HG03045 (cell line): ENCODE measurements around the gene HIF3A.
"Not testable (repeated sequence)": the region's sequence is repeated elsewhere in the genome, so short reads cannot be mapped to it uniquely, and the experiment has no call there.

ENCODE experiments used
- ATAC-seq: cut with Tn5 transposase; IDR thresholded peaks from one replicate; pipeline ENCODE4 v1.9.1; 2021; ENCODE audit warnings: mild to moderate bottlenecking, moderate library complexity; ENCODE audit not compliant: unreplicated experiment

The HIF3A gene

DNA sequence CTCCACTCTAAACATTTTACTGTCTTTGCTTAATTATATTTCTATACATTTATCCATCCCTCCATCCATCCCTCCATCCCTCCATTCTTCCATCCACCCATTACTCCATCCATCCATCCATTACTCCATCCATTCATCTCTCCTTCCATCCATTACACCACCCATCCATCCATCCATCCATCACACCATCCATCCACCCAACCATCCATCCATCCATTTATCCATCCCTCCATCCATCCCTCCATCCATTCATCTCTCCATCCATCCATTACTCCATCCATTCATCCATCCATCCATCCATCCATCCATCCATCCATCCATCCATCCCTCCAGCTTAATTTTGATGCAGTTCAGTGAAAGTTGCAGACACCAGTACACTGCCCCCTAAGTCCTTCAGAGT is 5.0 kb upstream of the HIF3A start:
- ATAC-seq, result no peak

DNA sequence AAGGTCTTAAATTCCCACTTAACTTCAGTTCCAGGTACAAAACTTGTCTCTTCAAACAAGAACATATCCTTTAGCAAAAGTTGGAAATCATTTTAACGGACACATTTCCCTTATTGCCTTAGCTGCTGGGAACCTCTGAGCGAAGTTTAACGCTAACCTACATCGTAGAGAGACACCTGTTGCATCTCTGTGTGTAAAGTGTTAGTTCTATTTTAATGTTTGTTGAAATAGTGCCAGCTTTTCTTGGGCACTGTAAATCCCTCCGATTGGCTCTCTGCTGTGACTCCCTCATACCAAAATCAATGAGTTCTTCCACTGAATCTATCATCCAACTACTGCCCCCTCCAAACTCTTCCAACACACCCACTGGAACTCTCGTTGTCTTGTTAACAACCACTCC is 2.3 kb upstream of the HIF3A start:
- no peak for ATAC-seq

DNA sequence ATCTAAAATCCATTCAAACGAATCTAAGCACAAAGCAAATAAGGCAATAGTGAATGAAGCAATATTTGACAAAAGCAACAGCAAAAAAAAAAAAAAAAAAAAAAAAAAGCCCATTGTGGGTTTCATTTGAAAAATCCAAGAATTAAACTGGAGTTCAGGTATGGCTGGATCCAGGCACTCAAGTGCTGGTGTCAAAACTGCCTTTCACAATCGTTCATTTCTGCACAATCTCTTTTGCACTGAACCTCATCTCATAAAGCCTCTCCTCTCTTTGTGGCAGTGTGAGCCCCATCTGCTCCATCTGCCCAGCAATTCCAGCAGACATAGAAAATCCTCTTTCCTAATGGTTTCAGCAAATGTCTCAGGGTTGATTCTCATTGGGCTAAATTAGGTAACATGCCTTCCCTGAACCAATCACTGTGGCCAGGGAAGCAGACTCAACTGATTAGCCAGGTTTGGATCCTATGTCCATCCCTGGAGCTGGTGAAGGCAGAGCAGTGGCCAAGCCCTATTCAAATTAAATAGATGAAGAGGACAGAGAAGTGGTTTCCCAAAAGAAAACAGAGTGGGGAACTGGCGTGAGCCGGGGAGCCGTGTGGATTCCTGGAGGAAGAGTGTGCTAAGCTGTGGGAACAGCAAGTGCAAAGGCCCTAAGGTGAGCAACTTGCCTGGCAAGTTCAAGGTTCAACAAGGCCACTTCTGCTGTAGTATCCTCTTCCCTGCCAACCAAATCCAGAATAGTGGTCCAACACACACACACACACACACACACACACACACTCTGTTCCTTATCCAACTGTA is 1.2 kb upstream of the HIF3A start:
- no peak for ATAC-seq

DNA sequence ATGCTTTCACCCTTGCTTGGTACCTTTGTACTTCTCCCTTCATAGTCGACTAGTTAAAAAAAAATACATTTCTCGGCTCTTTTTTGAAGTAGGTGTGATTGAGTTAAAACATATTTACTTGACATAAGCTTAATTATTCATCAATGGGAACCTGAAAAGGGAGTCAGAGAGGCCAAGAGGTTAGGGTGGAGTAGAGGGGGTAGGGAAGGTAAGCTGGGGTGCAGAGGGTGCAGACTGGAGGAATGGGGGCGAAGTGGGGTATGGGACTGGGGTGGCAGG is 701 bp upstream of the HIF3A start:
- ATAC-seq, result no peak

DNA sequence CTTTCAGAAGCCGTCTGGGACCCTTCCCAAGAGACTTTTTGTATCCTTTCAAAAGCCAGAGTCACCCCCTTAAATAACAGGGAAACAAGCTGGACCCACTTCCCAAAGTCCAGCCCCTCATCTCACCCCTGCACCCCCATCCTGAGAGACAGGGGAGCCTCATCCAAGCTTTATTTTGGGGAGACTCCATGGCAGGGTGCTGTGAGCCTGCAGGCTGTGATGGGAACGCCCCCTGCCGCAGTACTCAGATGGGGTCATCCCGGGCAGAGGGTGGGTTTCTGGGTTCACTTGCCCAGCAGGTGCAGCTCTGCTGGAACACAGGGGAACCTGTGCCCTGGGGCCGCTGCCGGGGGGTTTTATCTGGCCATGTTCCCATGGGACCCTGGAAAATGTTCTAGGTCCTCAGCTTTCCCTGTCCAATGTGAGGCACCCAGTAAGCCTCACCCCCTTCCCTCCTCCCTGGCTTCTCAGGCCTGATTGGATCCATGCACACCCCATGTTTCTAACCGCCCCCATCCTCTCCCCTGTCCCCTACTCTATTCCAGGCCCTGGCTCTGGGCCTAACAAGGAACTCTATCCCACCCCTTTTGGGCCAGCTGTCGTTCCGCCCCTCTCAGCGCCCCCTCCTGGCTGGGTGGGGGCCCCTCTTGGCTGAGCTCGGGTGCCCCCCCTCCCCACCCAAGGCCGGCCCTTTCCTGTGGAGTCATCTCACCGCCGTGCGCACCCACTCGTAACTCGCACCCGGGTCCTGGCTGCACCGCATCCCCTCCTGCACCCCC is 1.0 kb downstream of the HIF3A start:
- ATAC-seq, result no peak

DNA sequence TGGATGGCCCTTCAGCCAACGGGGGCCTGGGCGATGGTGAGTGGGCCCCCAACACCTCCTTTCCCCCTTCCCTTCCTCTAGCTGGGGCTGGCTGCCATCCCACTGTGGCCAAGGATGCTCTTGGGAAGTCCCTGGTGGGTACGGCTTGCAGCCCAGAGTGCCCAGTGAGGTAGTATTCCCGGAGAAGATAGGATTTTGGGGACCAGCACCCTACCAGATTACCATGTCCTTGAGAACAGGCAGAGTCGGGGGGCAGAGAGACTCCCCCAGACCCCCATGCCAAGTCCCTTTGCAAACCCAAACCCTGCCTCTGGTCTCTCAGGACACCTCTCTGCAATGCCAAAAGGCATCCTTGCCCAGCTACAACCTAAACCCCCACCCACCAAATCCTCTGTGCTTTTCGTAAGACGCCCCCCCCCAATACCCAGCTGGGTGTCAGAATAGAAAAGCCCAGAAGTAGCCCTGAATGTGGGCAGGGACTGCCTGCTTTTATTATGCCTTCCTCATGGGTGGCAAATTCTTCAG is 1.7 kb downstream of the HIF3A start:
- ATAC-seq, result no peak

DNA sequence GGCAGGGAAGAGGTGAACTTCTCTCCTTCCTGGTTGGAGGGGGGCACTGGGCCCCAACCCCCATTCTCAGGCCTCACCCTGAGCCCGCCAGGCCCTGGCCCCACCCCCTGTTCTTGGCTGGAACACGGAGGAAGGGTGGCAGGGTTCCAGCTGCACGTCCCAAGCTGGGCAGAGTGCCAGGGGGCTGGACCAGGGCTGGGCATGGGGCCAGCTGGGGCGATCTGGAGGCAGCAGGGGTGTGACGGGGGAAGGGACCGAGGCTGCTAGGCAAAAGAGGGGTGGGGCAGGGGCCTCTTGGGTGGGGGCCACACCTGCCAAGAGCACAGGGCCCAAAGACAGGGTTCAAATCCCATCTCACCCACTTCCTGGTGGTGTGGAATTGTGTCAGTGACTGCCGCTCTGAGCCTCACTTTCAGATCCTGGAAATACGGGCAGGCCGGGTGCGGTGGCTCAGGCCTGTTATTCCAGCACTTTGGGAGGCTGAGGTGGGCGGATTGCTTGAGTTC is 2.2 kb downstream of the HIF3A start:
- ATAC-seq, result no peak

DNA sequence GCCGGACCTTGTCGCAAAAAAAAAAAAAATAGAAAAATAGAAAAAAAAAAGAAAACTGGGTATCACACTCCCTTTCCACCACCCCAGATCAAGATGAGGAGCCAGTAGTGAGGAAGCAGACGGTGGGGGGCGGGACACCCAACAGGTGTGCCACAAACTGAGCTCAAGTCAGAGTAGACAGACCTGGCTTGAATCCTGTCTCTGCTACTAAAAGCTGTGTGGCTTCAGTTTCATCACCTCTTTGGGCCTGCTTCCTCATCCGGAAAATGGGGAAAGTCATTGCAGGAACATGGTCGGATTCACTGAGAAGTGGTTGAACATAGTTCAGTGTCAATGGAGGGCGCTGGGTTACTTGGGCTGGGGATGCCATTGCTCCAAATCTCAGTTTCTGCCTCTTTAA is 2.9 kb downstream of the HIF3A start:
- no peak for ATAC-seq

DNA sequence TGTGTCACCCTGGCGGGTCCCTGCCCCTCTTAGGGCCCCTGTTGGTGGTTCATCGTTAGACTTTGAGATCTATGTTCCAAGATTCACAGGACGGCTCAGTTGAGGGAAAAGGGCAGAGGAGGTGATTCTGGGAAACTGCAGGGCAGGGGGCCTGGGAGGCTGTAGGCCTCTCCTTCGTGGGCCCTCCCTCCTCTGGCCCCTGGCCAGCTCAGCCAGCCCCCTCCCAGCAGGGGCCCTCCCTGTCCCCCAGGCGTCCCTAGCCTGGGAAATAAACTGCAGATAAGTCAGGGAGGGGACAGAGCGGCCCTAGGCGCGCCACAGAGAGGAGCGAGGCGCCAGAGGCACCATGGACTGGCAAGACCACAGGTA is 6.5 kb downstream of the HIF3A start:
- ATAC-seq, result no peak

DNA sequence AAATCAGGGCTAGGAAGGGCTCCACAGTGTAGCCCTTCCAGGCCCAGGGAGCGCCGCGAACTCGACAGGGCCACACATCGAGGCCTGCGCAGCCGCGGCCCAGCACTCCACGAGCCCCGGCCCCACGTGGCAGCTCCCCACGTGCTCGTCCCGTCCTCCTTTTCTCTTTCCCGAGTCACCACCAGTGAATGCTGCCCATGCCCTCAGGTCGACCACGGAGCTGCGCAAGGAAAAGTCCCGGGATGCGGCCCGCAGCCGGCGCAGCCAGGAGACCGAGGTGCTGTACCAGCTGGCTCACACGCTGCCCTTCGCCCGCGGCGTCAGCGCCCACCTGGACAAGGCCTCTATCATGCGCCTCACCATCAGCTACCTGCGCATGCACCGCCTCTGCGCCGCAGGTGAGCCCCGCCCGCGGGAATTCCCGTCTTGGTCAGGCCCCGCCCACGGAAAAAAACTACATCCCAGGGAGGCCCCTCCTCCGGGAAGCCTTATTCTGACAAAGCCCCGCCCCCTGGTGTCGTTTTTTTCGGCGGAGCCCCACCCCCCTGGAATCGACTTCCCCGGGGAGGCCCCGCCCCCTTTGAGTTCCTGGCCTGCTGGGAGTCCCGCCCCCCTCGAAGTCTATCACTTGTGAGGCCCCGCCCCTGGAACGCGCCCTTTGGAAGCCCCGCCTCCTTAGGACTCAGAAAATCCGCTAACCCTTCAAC is 7.0 kb downstream of the HIF3A start:
- no peak for ATAC-seq

DNA sequence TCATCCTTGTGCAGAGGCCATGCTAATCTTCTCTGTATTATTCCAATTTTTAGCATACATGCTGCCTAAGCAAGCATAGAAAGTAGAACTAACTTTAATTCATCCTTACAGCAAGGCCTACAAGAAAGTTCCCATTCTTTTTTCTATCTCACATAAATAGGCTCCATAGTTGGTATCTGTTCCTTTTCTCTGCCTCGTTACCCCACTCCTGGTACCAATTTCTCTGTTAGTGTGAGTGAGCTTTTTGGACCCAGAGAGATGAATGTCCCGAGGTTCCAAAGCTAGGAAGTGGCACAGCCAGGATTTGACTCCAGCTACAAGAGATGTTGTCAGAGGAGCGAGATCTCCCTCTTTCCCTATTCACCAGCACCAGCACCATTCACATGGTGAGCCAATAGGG is 9.7 kb downstream of the HIF3A start:
- ATAC-seq, result no peak

DNA sequence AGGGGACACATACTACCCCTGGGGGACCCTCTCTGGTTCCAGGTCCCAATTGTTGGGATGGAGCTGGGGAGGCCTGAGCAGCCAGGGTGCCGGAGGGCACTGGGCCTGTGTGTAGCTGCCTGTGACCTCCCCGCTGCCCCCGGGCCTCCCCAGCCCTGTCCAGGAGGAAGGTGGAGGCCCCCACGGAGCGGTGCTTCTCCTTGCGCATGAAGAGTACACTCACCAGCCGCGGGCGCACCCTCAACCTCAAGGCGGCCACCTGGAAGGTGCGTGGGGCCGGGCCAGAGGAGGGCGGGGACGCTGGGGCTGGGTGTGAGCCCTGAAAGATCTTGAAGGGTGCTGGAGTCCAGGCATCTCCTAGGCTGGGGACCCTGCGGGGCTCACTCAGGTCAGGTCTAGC is 11.7 kb downstream of the HIF3A start:
- no peak for ATAC-seq

DNA sequence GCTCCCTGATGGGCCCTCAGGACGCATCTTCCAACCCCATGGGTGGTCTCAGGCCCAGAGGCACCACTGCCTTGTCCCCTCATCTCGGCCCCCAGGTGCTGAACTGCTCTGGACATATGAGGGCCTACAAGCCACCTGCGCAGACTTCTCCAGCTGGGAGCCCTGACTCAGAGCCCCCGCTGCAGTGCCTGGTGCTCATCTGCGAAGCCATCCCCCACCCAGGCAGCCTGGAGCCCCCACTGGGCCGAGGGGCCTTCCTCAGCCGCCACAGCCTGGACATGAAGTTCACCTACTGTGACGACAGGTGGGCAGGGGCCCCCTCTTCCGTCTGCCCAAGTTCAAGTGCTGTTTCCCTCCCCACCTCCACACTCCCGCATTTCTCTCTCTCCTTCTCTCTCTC is 12.2 kb downstream of the HIF3A start:
- ATAC-seq, result no peak

DNA sequence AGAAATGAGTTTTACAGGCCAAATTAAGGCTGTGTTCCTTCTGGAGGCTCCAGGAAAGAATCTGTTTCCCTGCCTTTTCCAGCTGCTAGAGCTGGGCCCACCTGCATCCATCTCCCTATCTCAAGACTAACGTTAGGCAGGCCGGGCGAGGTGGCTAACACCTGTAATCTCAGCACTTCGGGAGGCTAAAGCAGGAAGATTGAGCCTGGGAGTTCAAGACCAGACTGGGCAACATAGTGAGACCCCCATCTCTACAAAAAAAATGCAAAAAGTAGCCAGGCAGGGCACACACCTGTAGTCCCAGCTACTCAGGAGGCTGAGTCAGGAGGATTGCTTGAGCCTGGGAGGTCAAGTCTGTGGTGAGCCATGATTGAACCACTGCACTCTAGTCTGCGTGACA is 14.6 kb downstream of the HIF3A start:
- no peak for ATAC-seq

DNA sequence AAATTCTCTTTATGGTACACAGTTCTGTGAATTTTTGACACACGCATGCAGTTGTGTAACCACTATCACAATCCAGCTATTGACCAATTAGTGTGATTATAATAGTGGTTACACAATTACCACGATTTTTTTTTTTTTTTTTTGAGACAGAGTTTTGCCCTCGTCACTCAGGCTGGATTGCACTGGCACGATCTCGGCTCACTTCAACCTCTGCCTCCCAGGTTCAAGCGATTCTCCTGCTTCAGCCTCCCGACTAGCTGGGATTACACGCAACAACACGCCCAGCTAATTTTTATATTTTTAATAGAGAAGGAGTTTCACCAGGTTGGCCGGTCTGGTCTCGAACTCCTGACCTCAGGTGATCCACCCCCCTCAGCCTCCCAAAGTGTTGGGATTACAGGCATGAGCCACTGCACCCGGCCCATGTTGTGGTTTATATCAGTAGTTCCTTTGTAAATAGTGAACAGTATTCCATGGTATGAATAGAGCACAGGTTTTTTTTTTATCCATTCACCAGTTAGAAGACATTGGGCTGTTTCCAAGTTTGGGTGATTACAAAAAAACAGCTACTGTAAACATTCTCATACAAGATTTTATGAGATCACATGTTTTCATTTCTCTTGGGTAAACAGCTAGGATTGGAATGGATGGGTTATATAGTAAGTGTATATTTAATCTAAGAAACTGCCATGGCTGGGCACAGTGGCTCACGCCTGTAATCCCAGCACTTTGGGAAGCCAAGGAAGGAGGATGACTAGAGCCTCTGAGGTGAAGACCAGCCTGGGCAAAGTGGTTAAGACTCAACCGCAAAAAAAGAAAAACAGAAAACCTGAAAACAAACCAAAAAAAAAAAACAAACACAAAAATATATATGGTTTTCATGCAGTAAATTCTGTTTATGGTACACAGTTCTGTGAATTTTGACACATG is 17.0 kb downstream of the HIF3A start:
- ATAC-seq, result not testable (repeated sequence)

DNA sequence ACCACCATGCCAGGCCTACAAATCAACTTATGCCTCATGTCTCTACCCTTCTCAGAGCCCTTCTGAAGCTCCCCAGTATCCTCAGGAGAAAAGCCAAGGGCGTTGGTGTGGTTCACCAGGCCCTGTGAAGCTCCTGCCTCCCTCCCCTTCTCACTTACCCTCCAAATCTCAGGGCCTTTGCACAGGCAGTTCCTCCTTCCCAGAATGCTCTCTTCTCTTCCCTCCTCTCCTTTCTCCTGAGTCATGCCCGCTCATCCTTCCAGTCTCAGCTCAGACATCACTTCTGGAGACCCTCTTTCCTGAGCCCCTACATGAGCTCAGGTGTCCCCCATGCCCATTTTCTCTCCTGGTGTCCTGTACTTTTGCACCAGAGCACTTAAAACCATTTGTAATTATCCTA is 20.5 kb downstream of the HIF3A start:
- no peak for ATAC-seq

DNA sequence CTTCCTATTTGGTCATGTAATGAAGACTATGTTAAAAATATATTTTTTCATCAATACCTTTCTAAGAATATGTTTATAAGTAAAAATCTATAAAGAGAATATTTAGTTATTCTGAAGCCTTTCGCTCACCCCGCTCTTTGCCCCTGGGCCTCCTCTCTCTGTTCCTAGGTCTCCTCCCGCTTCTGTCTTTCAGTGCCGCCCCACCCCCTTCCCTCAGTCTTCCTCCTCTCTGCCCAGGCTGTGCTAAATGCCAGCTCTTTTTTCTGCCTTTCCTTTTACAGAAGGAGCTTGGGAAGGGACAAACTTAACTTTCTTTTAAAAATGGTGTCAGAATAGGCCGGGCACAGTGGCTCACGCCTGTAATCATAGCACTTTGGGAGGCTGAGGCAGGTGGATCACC is 22.8 kb downstream of the HIF3A start:
- ATAC-seq, result no peak

DNA sequence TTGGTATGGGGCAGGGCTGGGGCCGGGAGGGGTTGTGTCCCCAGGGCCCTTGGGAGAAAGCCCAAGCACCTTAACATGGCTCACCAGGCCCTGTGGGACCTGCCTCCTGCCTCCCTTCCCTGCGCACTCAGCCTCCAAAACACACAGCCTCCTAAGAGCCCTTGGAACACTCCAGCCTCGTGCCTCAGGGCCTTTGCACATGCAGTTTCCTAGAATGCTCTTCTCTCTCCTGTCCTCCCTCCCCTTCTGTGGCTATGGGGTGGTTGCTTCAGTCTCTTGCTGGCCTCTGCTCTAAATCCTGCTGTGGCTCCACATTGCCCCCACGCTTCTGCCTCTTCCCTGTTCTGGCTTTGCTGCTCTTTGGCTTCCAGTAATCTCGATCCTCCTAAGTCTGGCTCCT is 23.7 kb downstream of the HIF3A start:
- no peak for ATAC-seq

DNA sequence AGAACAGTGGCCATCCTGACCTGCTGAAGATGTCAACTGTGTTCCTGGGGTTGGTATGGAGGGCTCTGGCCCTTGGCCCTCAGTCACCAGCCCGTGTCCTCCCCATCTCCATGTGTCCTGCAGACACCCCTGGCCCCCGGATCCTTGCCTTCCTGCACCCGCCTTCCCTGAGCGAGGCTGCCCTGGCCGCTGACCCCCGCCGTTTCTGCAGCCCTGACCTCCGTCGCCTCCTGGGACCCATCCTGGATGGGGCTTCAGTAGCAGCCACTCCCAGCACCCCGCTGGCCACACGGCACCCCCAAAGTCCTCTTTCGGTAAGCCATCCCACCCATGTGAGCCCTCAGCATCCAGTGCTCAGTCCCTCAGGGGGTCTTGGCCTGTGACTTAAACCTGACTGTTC is 24.8 kb downstream of the HIF3A start:
- ATAC-seq, result no peak

DNA sequence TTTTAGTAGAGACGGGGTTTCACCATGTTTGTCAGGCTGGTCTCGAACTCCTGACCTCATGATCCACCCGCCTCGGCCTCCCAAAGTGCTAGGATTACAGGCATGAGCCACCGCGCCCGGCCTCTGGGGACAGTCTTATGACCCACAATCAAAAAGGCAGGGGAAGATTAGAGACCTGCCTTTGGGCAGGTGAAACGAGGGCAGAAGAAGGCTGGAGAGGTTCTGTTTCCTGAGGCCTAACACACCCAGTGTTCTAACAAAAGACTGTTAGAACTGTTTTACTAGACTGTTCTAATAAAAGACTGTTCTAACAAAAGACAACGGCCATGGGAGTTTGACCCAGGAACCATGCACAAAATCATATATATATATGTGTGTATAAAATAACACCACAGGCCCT is 26.4 kb downstream of the HIF3A start:
- ATAC-seq, result not testable (repeated sequence)

DNA sequence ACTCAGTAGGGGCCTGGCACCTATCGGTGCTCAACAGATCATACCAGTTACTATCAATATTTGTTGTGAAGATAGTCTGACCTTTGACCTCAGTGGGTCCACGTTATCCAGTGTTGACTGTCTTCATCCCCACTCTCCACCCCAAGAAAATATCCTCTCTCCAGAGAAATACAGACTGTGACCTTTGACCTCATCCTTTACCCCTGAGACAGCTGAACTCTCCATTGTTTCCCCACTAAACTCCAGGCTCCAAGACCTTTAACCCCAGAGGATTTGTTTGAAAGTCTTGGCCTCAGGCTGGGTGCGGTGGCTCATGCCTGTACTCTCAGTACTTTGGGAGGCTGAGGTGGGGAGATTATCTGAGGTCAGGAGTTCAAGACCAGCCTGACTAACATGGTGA is 27.4 kb downstream of the HIF3A start:
- no peak for ATAC-seq
